ENCODE measurements around the gene NEURL1B.
"Not testable (repeated sequence)": the region's sequence is repeated elsewhere in the genome, so short reads cannot be mapped to it uniquely, and the experiment has no call there.

The NEURL1B gene

GRCh38 chr5:172640822-172641358 is at the start of gene NEURL1B:
Gene NEURL1B (plus strand): TSS chr5:172641263. CDS start chr5:172641407, 144 bp downstream.
- in situ Hi-C loops (cut with MboI; ENCODE audit: low sequenced_read_pairs): no loop called here

GRCh38 chr5:172591636-172592035 is 49.4 kb upstream of the NEURL1B start:
- in situ Hi-C loops (cut with MboI; ENCODE audit: low sequenced_read_pairs): no loop called here

- in situ Hi-C loops (cut with MboI; ENCODE audit: low sequenced_read_pairs): no loop called here
These were observed 48.2 kb upstream of the NEURL1B start for GRCh38 chr5:172592881-172593280.

GRCh38 chr5:172593306-172593705 is 47.8 kb upstream of the NEURL1B start:
- in situ Hi-C loops (cut with MboI; ENCODE audit: low sequenced_read_pairs): no loop called here

- in situ Hi-C loops (cut with MboI; ENCODE audit: low sequenced_read_pairs): no loop called here
These were observed 47.3 kb upstream of the NEURL1B start for GRCh38 chr5:172593721-172594235.

GRCh38 chr5:172594431-172594830 is 46.6 kb upstream of the NEURL1B start:
- in situ Hi-C loops (cut with MboI; ENCODE audit: low sequenced_read_pairs): no loop called here

GRCh38 chr5:172594867-172595466 is 46.1 kb upstream of the NEURL1B start:
- in situ Hi-C loops (cut with MboI; ENCODE audit: low sequenced_read_pairs): no loop called here

- in situ Hi-C loops (cut with MboI; ENCODE audit: low sequenced_read_pairs): no loop called here
These were observed 45.2 kb upstream of the NEURL1B start for GRCh38 chr5:172595596-172596455.

- in situ Hi-C loops (cut with MboI; ENCODE audit: low sequenced_read_pairs): no loop called here
These were observed 44.3 kb upstream of the NEURL1B start for GRCh38 chr5:172596638-172597231.

- in situ Hi-C loops (cut with MboI; ENCODE audit: low sequenced_read_pairs): no loop called here
These were observed 43.3 kb upstream of the NEURL1B start for GRCh38 chr5:172597755-172598155.

GRCh38 chr5:172598251-172599203 is 42.5 kb upstream of the NEURL1B start:
- in situ Hi-C loops (cut with MboI; ENCODE audit: low sequenced_read_pairs): no loop called here

GRCh38 chr5:172599204-172599567 is 41.9 kb upstream of the NEURL1B start:
- in situ Hi-C loops (cut with MboI; ENCODE audit: low sequenced_read_pairs): no loop called here

GRCh38 chr5:172600571-172600970 is 40.5 kb upstream of the NEURL1B start:
- in situ Hi-C loops (cut with MboI; ENCODE audit: low sequenced_read_pairs): no loop called here

- in situ Hi-C loops (cut with MboI; ENCODE audit: low sequenced_read_pairs): not testable (repeated sequence)
These were observed 39.5 kb upstream of the NEURL1B start for GRCh38 chr5:172601576-172601975.

- in situ Hi-C loops (cut with MboI; ENCODE audit: low sequenced_read_pairs): no loop called here
These were observed 38.3 kb upstream of the NEURL1B start for GRCh38 chr5:172602783-172603231.

GRCh38 chr5:172603251-172603806 is 37.7 kb upstream of the NEURL1B start:
- in situ Hi-C loops (cut with MboI; ENCODE audit: low sequenced_read_pairs): no loop called here

GRCh38 chr5:172605466-172605865 is 35.6 kb upstream of the NEURL1B start:
- in situ Hi-C loops (cut with MboI; ENCODE audit: low sequenced_read_pairs): no loop called here

- in situ Hi-C loops (cut with MboI; ENCODE audit: low sequenced_read_pairs): no loop called here
These were observed 34.8 kb upstream of the NEURL1B start for GRCh38 chr5:172606156-172606785.

GRCh38 chr5:172607213-172607793 is 33.8 kb upstream of the NEURL1B start:
- in situ Hi-C loops (cut with MboI; ENCODE audit: low sequenced_read_pairs): no loop called here

Data from HL-60/S4 treated with retinoic acid at 250 ng/mL for 4 days and 3 days (cell line).